Measurements from ENCODE around the gene REEP5. TPM values are rescaled to one million over a fixed set of nuclear protein-coding genes. Genes with fewer than 3 reads are reported as not detected.

The REEP5 gene
- total RNA-seq, 1 experiment from 2014 or later: 112 TPM

GRCh38 chr5:112931473-112931872 is 9.4 kb upstream of the REEP5 start:
- no peak overlapping the region for H3K4me3 ChIP-seq (ENCODE audit: low read depth in 2 of 2, low read length in 2 of 2)
- CTCF ChIA-PET: no interaction called here
- H3K27ac ChIP-seq (ENCODE audit: low read length): no peak overlapping the region
- no peak; the same call in 1 of the 2 replicates for ATAC-seq
- no peaks in the 10 kb centered on the region for H3K9me3 ChIP-seq (ENCODE audit: control insufficient read depth, insufficient read depth, low read depth, low read length)
- in situ Hi-C loops (cut with HindIII; ENCODE audit: low pct_unique_long_range_greater_than_20kb, low sequenced_read_pairs) (no loop called here), intact Hi-C loops (cut with micrococcal nuclease; ENCODE audit: unreplicated experiment) (no loop called here)
- H3K4me1 ChIP-seq (ENCODE audit: control insufficient read depth, insufficient read depth, low read length): no peaks in the 10 kb centered on the region
- DNase-seq (ENCODE audit: low read depth, low spot score): no peak
- no TSS peak for BruUV-seq (replicated peaks)
- H3K27me3 ChIP-seq (ENCODE audit: control insufficient read depth, insufficient read depth, low read length): no peaks in the 10 kb centered on the region
- POLR2A ChIA-PET: no interaction called here
- TF ChIP-seq SIN3A (IDR thresholded peaks at IDR 0.05; ENCODE audit: borderline replicate concordance, insufficient read depth, low read depth, low read length): no peak
- TF ChIP-seq CTCF (IDR thresholded peaks at IDR 0.05): no peak
- TF ChIP-seq TCF7L2 (IDR thresholded peaks at IDR 0.05; ENCODE audit: low read depth, low read length): no peak
- TF ChIP-seq REST (IDR thresholded peaks at IDR 0.05; ENCODE audit: insufficient read depth in 1 of 2, low read depth in 2 of 2, low read length in 1 of 2): no peak
- no peak for TF ChIP-seq POLR2AphosphoS5 (IDR thresholded peaks at IDR 0.05; ENCODE audit: low read depth, low read length)
- no peaks in the 10 kb centered on the region for H3K36me3 ChIP-seq (ENCODE audit: control insufficient read depth, insufficient read depth, low read length)

- no peak for TF ChIP-seq POLR2AphosphoS5 (IDR thresholded peaks at IDR 0.05; ENCODE audit: low read depth, low read length)
- no peak for ATAC-seq
- intact Hi-C loops (cut with micrococcal nuclease; ENCODE audit: unreplicated experiment) (no loop called here), in situ Hi-C loops (cut with HindIII; ENCODE audit: low pct_unique_long_range_greater_than_20kb, low sequenced_read_pairs) (no loop called here)
- H3K27me3 ChIP-seq (ENCODE audit: control insufficient read depth, insufficient read depth, low read length): no peaks in the 10 kb centered on the region
- BruUV-seq (replicated peaks): no TSS peak
- ChIA-PET CTCF (interaction anchor here (0.7 kb wide), 1 partner anchor 11 kb away, joined by 5 read pairs; no protein-coding TSS in a partner anchor), POLR2A (no interaction called here)
- H3K9me3 ChIP-seq (ENCODE audit: control insufficient read depth, insufficient read depth, low read depth, low read length): no peaks in the 10 kb centered on the region
- no peak overlapping the region for H3K27ac ChIP-seq (ENCODE audit: low read length)
- no peaks in the 10 kb centered on the region for H3K36me3 ChIP-seq (ENCODE audit: control insufficient read depth, insufficient read depth, low read length)
- DNase-seq (ENCODE audit: low read depth, low spot score): no peak
- no peaks in the 10 kb centered on the region for H3K4me1 ChIP-seq (ENCODE audit: control insufficient read depth, insufficient read depth, low read length)
- H3K4me3 ChIP-seq (ENCODE audit: low read depth in 2 of 2, low read length in 2 of 2): no peak overlapping the region
Measured at GRCh38 chr5:112930082-112930344, 8.0 kb upstream of the REEP5 start.

GRCh38 chr5:112929336-112930081 is 7.5 kb upstream of the REEP5 start:
- DNase-seq (ENCODE audit: low read depth, low spot score) (no peak), ATAC-seq (0 out of 2 replicates have a peak, but pooled peaks have one; percentile 36)
- POLR2A ChIA-PET: no interaction called here
- intact Hi-C loops (cut with micrococcal nuclease; ENCODE audit: unreplicated experiment) (no loop called here), in situ Hi-C loops (cut with HindIII; ENCODE audit: low pct_unique_long_range_greater_than_20kb, low sequenced_read_pairs) (no loop called here)
- Histone ChIP-seq H3K27ac (ENCODE audit: low read length) (no peak overlapping the region), H3K27me3 (ENCODE audit: control insufficient read depth, insufficient read depth, low read length) (no peaks in the 10 kb centered on the region), H3K4me3 (ENCODE audit: low read depth in 2 of 2, low read length in 2 of 2) (no peak overlapping the region), H3K4me1 (ENCODE audit: control insufficient read depth, insufficient read depth, low read length) (no peaks in the 10 kb centered on the region), H3K36me3 (ENCODE audit: control insufficient read depth, insufficient read depth, low read length) (no peaks in the 10 kb centered on the region), H3K9me3 (ENCODE audit: control insufficient read depth, insufficient read depth, low read depth, low read length) (no peaks in the 10 kb centered on the region)
- TF ChIP-seq REST (IDR thresholded peaks at IDR 0.05; ENCODE audit: insufficient read depth in 1 of 2, low read depth in 2 of 2, low read length in 1 of 2) (no peak), CTCF (IDR thresholded peaks at IDR 0.05) (no peak)
- CTCF ChIA-PET: no interaction called here
- BruUV-seq (replicated peaks): no TSS peak
